ENCODE results near the gene HSF4. TPM values are rescaled to one million over a fixed set of nuclear protein-coding genes. Genes with fewer than 3 reads are reported as not detected.

HSF4 gene
- total RNA-seq, 1 donor from 2014 or later: 5.5 TPM

GRCh38 chr16:67187175-67187890 lies 22.8 kb downstream of the HSF4 start:
- Histone ChIP-seq H3K4me3 (ENCODE audit: low read depth, low read length) (no peak overlapping the region), H3K36me3 (ENCODE audit: control insufficient read depth, insufficient read depth, low read length) (no peaks in the 10 kb centered on the region), H3K27me3 (ENCODE audit: control insufficient read depth, insufficient read depth, low read length) (peaks cover 6% of the 10 kb centered on the region)
- DNase-seq (ENCODE audit: low read depth): no peak
- TF ChIP-seq CTCF (IDR thresholded peaks at IDR 0.05; ENCODE audit: insufficient read depth, low read length, poor library complexity, severe bottlenecking): no peak

- no peak for TF ChIP-seq CTCF (IDR thresholded peaks at IDR 0.05; ENCODE audit: insufficient read depth, low read length, poor library complexity, severe bottlenecking)
- Histone ChIP-seq H3K27me3 (ENCODE audit: control insufficient read depth, insufficient read depth, low read length) (peaks cover 6% of the 10 kb centered on the region), H3K36me3 (ENCODE audit: control insufficient read depth, insufficient read depth, low read length) (no peaks in the 10 kb centered on the region), H3K4me3 (ENCODE audit: low read depth, low read length) (no peak overlapping the region)
- no peak for DNase-seq (ENCODE audit: low read depth)
These were observed 23.8 kb downstream of the HSF4 start for GRCh38 chr16:67188323-67188722.

GRCh38 chr16:67188798-67189197 lies 24.3 kb downstream of the HSF4 start:
- Histone ChIP-seq H3K27me3 (ENCODE audit: control insufficient read depth, insufficient read depth, low read length) (peaks cover 6% of the 10 kb centered on the region), H3K4me3 (ENCODE audit: low read depth, low read length) (no peak overlapping the region), H3K36me3 (ENCODE audit: control insufficient read depth, insufficient read depth, low read length) (no peaks in the 10 kb centered on the region)
- TF ChIP-seq CTCF (IDR thresholded peaks at IDR 0.05; ENCODE audit: insufficient read depth, low read length, poor library complexity, severe bottlenecking): no peak
- no peak for DNase-seq (ENCODE audit: low read depth)

- no peak within 1 kb of the TSS for H3K4me3 ChIP-seq (ENCODE audit: low read depth, low read length)
- no peak for DNase-seq (ENCODE audit: low read depth)
- TF ChIP-seq CTCF (IDR thresholded peaks at IDR 0.05; ENCODE audit: insufficient read depth, low read length, poor library complexity, severe bottlenecking): no peak
- H3K36me3 ChIP-seq (ENCODE audit: control insufficient read depth, insufficient read depth, low read length): no peaks in the 10 kb centered on the region
- peaks cover 2% of the 10 kb centered on the region for H3K27me3 ChIP-seq (ENCODE audit: control insufficient read depth, insufficient read depth, low read length)
These were observed 25.5 kb downstream of the HSF4 start, which contains the start of gene EXOC3L1 for GRCh38 chr16:67190041-67190440. Gene EXOC3L1, minus strand, starts transcription at chr16:67190136. Its CDS starts 460 bp downstream, at chr16:67189676.

- H3K27me3 ChIP-seq (ENCODE audit: control insufficient read depth, insufficient read depth, low read length): no peaks in the 10 kb centered on the region
- no peak overlapping the region for H3K4me3 ChIP-seq (ENCODE audit: low read depth, low read length)
- no peak for DNase-seq (ENCODE audit: low read depth)
- no peaks in the 10 kb centered on the region for H3K36me3 ChIP-seq (ENCODE audit: control insufficient read depth, insufficient read depth, low read length)
- no peak for TF ChIP-seq CTCF (IDR thresholded peaks at IDR 0.05; ENCODE audit: insufficient read depth, low read length, poor library complexity, severe bottlenecking)
These were observed 26.2 kb downstream of the HSF4 start for GRCh38 chr16:67190448-67191399.
